Head of caudate nucleus (tissue), 42 donors: ENCODE results near the gene SRSF2.
"Not testable (repeated sequence)": the region's sequence is repeated elsewhere in the genome, so short reads cannot be mapped to it uniquely, and the experiment has no call there.

Experiments used
- DNase-seq, 42 donors: peaks; one replicate each; pipeline versions ENCODE4 v3.0.0 to v3.0.0-alpha.2; 2020 to 2021; ENCODE audit warnings: mixed read lengths in 7 of 42
- intact Hi-C: fragments of 100-400 bp; cut with DNase I; formaldehyde crosslinking; loops from one replicate; pipeline ENCODE4 v1.15.0; 2022

SRSF2 gene

GRCh38 chr17:76726231-76726775 is 10.8 kb downstream of the SRSF2 start, which contains the start of gene JMJD6:
TSS of gene JMJD6 (minus strand) at chr17:76726606. CDS start at chr17:76726475, 131 bp downstream.
- intact Hi-C loops: loop anchor here (1.0 to 2.0 kb wide), 2 partner anchors 11 to 16 kb away; partner anchors contain the start of genes MXRA7 and SRSF2
- DNase-seq: peak; percentile 88 to 99 (median 97)

GRCh38 chr17:76725580-76726230 is 11.4 kb downstream of the SRSF2 start:
- DNase-seq: peak in 41 of 42 donors; percentile 45 to 85 (median 70)
- intact Hi-C loops: loop anchor here (1.0 to 2.0 kb wide), 2 partner anchors 12 to 15 kb away; partner anchors contain the start of genes MXRA7 and SRSF2

- no peak for DNase-seq
- intact Hi-C loops: no loop called here
Measured at GRCh38 chr17:76723812-76724211, 13.3 kb downstream of the SRSF2 start.

GRCh38 chr17:76722977-76723376 is 14.2 kb downstream of the SRSF2 start:
- DNase-seq, intact Hi-C loops: not testable (repeated sequence)

GRCh38 chr17:76722279-76722678 is 14.9 kb downstream of the SRSF2 start:
- no peak for DNase-seq
- intact Hi-C loops: no loop called here

- intact Hi-C loops: no loop called here
- no peak for DNase-seq
Measured at GRCh38 chr17:76721463-76721862, 15.7 kb downstream of the SRSF2 start.

- intact Hi-C loops: no loop called here
- DNase-seq: peak in 2 of 42 donors; percentile 3 to 27
Measured at GRCh38 chr17:76720941-76721340, 16.2 kb downstream of the SRSF2 start.

- intact Hi-C loops: no loop called here
- peak in 1 of 42 donors; percentile 2 for DNase-seq
Measured at GRCh38 chr17:76720211-76720610, 16.9 kb downstream of the SRSF2 start.

- intact Hi-C loops: no loop called here
- no peak for DNase-seq
Measured at GRCh38 chr17:76718516-76718915, 18.6 kb downstream of the SRSF2 start.

- no peak for DNase-seq
- intact Hi-C loops: no loop called here
Measured at GRCh38 chr17:76716839-76717215, 20.3 kb downstream of the SRSF2 start.

- intact Hi-C loops: no loop called here
- peak in 2 of 42 donors; percentile 46 to 78 for DNase-seq
Measured at GRCh38 chr17:76716146-76716838, 20.8 kb downstream of the SRSF2 start.

- intact Hi-C loops: no loop called here
- DNase-seq: peak in 3 of 42 donors; percentile 44 to 61 (median 49)
Measured at GRCh38 chr17:76715496-76715830, 21.7 kb downstream of the SRSF2 start.

- intact Hi-C loops: no loop called here
- peak in 39 of 42 donors; percentile 40 to 92 (median 80) for DNase-seq
Measured at GRCh38 chr17:76714822-76715495, 22.2 kb downstream of the SRSF2 start.

- intact Hi-C loops: no loop called here
- no peak for DNase-seq
Measured at GRCh38 chr17:76714336-76714735, 22.8 kb downstream of the SRSF2 start.

- intact Hi-C loops: no loop called here
- no peak for DNase-seq
Measured at GRCh38 chr17:76713765-76714164, 23.4 kb downstream of the SRSF2 start.

- DNase-seq, intact Hi-C loops: not testable (repeated sequence)
Measured at GRCh38 chr17:76712321-76712720, 24.8 kb downstream of the SRSF2 start.

- peak in 39 of 42 donors; percentile 49 to 89 (median 77) for DNase-seq
- intact Hi-C loops: loop anchor here (2.0 kb wide), 1 partner anchor 16 kb away; the partner anchor contains the start of genes JMJD6 and METTL23
Measured at GRCh38 chr17:76710863-76711611, 26.1 kb downstream of the SRSF2 start, which contains the start of gene MXRA7. TSS of gene MXRA7 (minus strand) at chr17:76710965. CDS start at chr17:76710946, 19 bp downstream.
